CD4-positive, alpha-beta T cell (primary cell): ENCODE measurements around the gene PIK3R2. TPM values are rescaled to one million over a fixed set of nuclear protein-coding genes. Genes with fewer than 3 reads are reported as not detected.

Source experiments
- ATAC-seq: fragments of 200-7000 bp; cut with Tn5 transposase; one replicate; pipeline ENCODE4 v1.10.0; 2022; ENCODE audit warnings: mild to moderate bottlenecking; ENCODE audit not compliant: poor library complexity
- CTCF ChIA-PET: fragments of 350-600 bp; sonication (Branson Sonifier 250); formaldehyde crosslinking; loops from one replicate; lab custom pipeline; 2021; ENCODE audit warnings: antibody characterized with exemption, inconsistent platforms; lab: Charles Lee
- POLR2A ChIA-PET: fragments of 350-600 bp; sonication (Branson Sonifier 250); formaldehyde crosslinking; loops from one replicate; lab custom pipeline; 2021; ENCODE audit warnings: antibody characterized with exemption, inconsistent platforms; lab: Charles Lee
- DNase-seq, 14 experiments: peaks; one replicate each; pipeline ENCODE4 v3.0.0-alpha.2; 2013 to 2020; ENCODE audit warnings: mixed read lengths in 2 of 14
- H3K27ac ChIP-seq, 2 donors: one replicate each; pipeline versions ENCODE4 v1.5.1 to v1.7.0; 2013; ENCODE audit warnings: low read length in 2 of 2, low read depth in 1 of 2, mild to moderate bottlenecking in 1 of 2
- H3K27me3 ChIP-seq, 2 experiments: 1 replicate in 1 of 2; 2 replicates in 1 of 2; pipeline versions ENCODE4 v1.6.1 to v1.7.0; 2013; ENCODE audit warnings: low read length in 2 of 2, control low read depth in 1 of 2, mild to moderate bottlenecking in 1 of 2, moderate library complexity in 1 of 2; ENCODE audit not compliant: insufficient read depth in 2 of 2, control insufficient read depth in 1 of 2
- H3K36me3 ChIP-seq: one replicate; pipeline ENCODE4 v1.6.1; 2013; ENCODE audit warnings: low read length, control low read depth; ENCODE audit not compliant: insufficient read depth
- H3K4me1 ChIP-seq: one replicate; pipeline ENCODE4 v1.6.1; 2013; ENCODE audit warnings: low read length, control low read depth; ENCODE audit not compliant: insufficient read depth
- H3K4me3 ChIP-seq: one replicate; pipeline ENCODE4 v1.5.1; 2013; ENCODE audit warnings: mild to moderate bottlenecking, low read length, moderate library complexity
- H3K9me3 ChIP-seq, 2 experiments: 1 replicate in 1 of 2; 2 replicates in 1 of 2; pipeline versions ENCODE4 v1.6.1 to v1.7.0; 2013; ENCODE audit warnings: low read length in 2 of 2, mild to moderate bottlenecking in 2 of 2, control low read depth in 1 of 2, moderate library complexity in 1 of 2; ENCODE audit not compliant: control insufficient read depth in 1 of 2, insufficient read depth in 1 of 2
- H3K27ac Mint-ChIP-seq: one replicate; pipeline ENCODE4 v1.8.0; 2020; ENCODE audit warnings: mixed read lengths
- H3K27me3 Mint-ChIP-seq: one replicate; pipeline ENCODE4 v1.8.0; 2021; ENCODE audit warnings: mixed read lengths
- H3K36me3 Mint-ChIP-seq: one replicate; pipeline ENCODE4 v1.8.0; 2021; ENCODE audit warnings: low read depth, mixed read lengths
- H3K4me1 Mint-ChIP-seq: one replicate; pipeline ENCODE4 v1.8.0; 2021; ENCODE audit warnings: low read depth, mixed read lengths
- H3K4me3 Mint-ChIP-seq: one replicate; pipeline ENCODE4 v1.8.0; 2020; ENCODE audit warnings: mild to moderate bottlenecking, mixed read lengths
- H3K9me3 Mint-ChIP-seq: one replicate; pipeline ENCODE4 v1.8.0; 2020; ENCODE audit warnings: mixed read lengths
- CTCF ChIP-seq: fragments of 200-600 bp; IDR thresholded peaks from one replicate; pipeline ENCODE4 v1.8.0; 2022; ENCODE audit warnings: antibody characterized with exemption, mild to moderate bottlenecking
- intact Hi-C, 2 experiments: fragments of 100-400 bp; cut with DNase I in 1 of 2; cut with micrococcal nuclease in 1 of 2; formaldehyde crosslinking; loops; one replicate each; pipeline versions ENCODE4 v1.15.1 to v1.9.0; 2023 to 2025; cut with DNase I, micrococcal nuclease
- total RNA-seq, 174 experiments: library from RNA in 2 of 174; stranded (reverse) in 2 of 174; gene quantifications; one replicate each; pipeline ENCODE4 v1.2.3 and lab custom pipeline; 2021 to 2026

Gene PIK3R2
- total RNA-seq, 2 experiments from 2014 or later: 4.6 to 5.6 TPM

- H3K36me3 ChIP-seq: peaks cover 2% of the 10 kb centered on the region
- ATAC-seq (no peak), DNase-seq (peak in 3 of 14 experiments; percentile 34 to 80 (median 72))
- Mint-ChIP-seq H3K27me3 (no peaks in the 10 kb centered on the region), H3K27ac (peak overlapping the region; percentile 64), H3K4me3 (peak overlapping the region; percentile 92), H3K36me3 (peaks cover 8% of the 10 kb centered on the region), H3K9me3 (no peaks in the 10 kb centered on the region), H3K4me1 (peaks cover 13% of the 10 kb centered on the region)
- H3K9me3 ChIP-seq: no peaks in the 10 kb centered on the region
- TF ChIP-seq CTCF: no peak
- H3K27ac ChIP-seq: peak overlapping the region; percentile 35 to 78
- peak overlapping the region; percentile 85 for H3K4me3 ChIP-seq
- no peaks in the 10 kb centered on the region for H3K27me3 ChIP-seq
- POLR2A ChIA-PET: interaction anchor here (1.0 kb wide), 1 partner anchor 56 kb away, joined by 3 read pairs; no protein-coding TSS in a partner anchor
- intact Hi-C loops: no loop called here
- H3K4me1 ChIP-seq: peaks cover 32% of the 10 kb centered on the region
- CTCF ChIA-PET: interaction anchor here (0.6 kb wide), 1 partner anchor 199 kb away, joined by 5 read pairs; no protein-coding TSS in a partner anchor
These were observed 20.1 kb downstream of the PIK3R2 start for GRCh38 chr19:18173054-18173571.

- Mint-ChIP-seq H3K9me3 (no peaks in the 10 kb centered on the region), H3K27me3 (no peaks in the 10 kb centered on the region), H3K4me1 (peaks cover 13% of the 10 kb centered on the region), H3K4me3 (peak within 1 kb of the TSS; percentile 92), H3K27ac (peak within 1 kb of the TSS; percentile 64), H3K36me3 (peaks cover 4% of the 10 kb centered on the region)
- DNase-seq: peak in 10 of 14 experiments; percentile 25 to 82 (median 62)
- ATAC-seq: peak; percentile 88
- Histone ChIP-seq H3K4me3 (peak within 1 kb of the TSS; percentile 85), H3K27me3 (no peaks in the 10 kb centered on the region), H3K27ac (peak within 1 kb of the TSS; percentile 35 to 78), H3K36me3 (peaks cover 2% of the 10 kb centered on the region), H3K4me1 (peaks cover 29% of the 10 kb centered on the region), H3K9me3 (no peaks in the 10 kb centered on the region)
- POLR2A ChIA-PET: interaction anchor here (0.9 to 1.6 kb wide), 5 partner anchors 18 to 107 kb away, joined by 3 to 14 read pairs (median 5); partner anchors contain the start of genes JUND, MPV17L2 and PIK3R2
- intact Hi-C loops: no loop called here
- CTCF ChIA-PET: interaction anchor here (0.8 kb wide), 1 partner anchor 106 kb away, joined by 3 read pairs; no protein-coding TSS in a partner anchor
- no peak for TF ChIP-seq CTCF
These were observed 20.8 kb downstream of the PIK3R2 start, which contains the start of gene IFI30 for GRCh38 chr19:18173572-18174288. Gene IFI30, plus strand, starts transcription at chr19:18173813. Its CDS starts 29 bp downstream, at chr19:18173842.

GRCh38 chr19:18174983-18175382 is 22.0 kb downstream of the PIK3R2 start:
- H3K27me3 Mint-ChIP-seq: no peaks in the 10 kb centered on the region
- H3K27ac Mint-ChIP-seq: no peak overlapping the region
- TF ChIP-seq CTCF: no peak
- H3K9me3 Mint-ChIP-seq: no peaks in the 10 kb centered on the region
- H3K27me3 ChIP-seq: no peaks in the 10 kb centered on the region
- peaks cover 29% of the 10 kb centered on the region for H3K4me1 ChIP-seq
- ATAC-seq (no peak), DNase-seq (peak in 1 of 14 experiments; percentile 26)
- H3K27ac ChIP-seq: no peak overlapping the region
- POLR2A ChIA-PET: interaction anchor here (1.2 to 1.6 kb wide), 3 partner anchors 17 to 106 kb away, joined by 3 to 14 read pairs (median 5); partner anchors contain the start of genes JUND and MPV17L2
- peaks cover 2% of the 10 kb centered on the region for H3K36me3 ChIP-seq
- H3K4me3 Mint-ChIP-seq: peak overlapping the region; percentile 58
- CTCF ChIA-PET: interaction anchor here (1.2 kb wide), 1 partner anchor 27 kb away, joined by 4 read pairs; no protein-coding TSS in a partner anchor
- intact Hi-C loops: no loop called here
- peaks cover 13% of the 10 kb centered on the region for H3K4me1 Mint-ChIP-seq
- H3K9me3 ChIP-seq: no peaks in the 10 kb centered on the region
- peaks cover 4% of the 10 kb centered on the region for H3K36me3 Mint-ChIP-seq
- H3K4me3 ChIP-seq: peak overlapping the region; percentile 85
